Fibroblast of skin of back (primary cell): ENCODE data around the gene POLR3E.

Experiments
- DNase-seq: peaks from one replicate; pipeline ENCODE4 v3.0.0-alpha.2; 2013

Gene POLR3E

GRCh38 chr16:22317625-22318024 is 20.4 kb downstream of the POLR3E start:
- DNase-seq = no peak

- DNase-seq = peak; percentile 20
Observed at GRCh38 chr16:22318690-22319358, 21.6 kb downstream of the POLR3E start.

GRCh38 chr16:22320572-22321339 is 23.5 kb downstream of the POLR3E start:
- no peak for DNase-seq

GRCh38 chr16:22321340-22322001 is 24.3 kb downstream of the POLR3E start:
- DNase-seq = peak; percentile 54

- no peak for DNase-seq
Observed at GRCh38 chr16:22322021-22322471, 24.8 kb downstream of the POLR3E start.

- DNase-seq = no peak
Observed at GRCh38 chr16:22322741-22323140, 25.5 kb downstream of the POLR3E start.

- no peak for DNase-seq
Observed at GRCh38 chr16:22323173-22323958, 26.2 kb downstream of the POLR3E start.

- DNase-seq = no peak
Observed at GRCh38 chr16:22323959-22324786, 27.0 kb downstream of the POLR3E start.

GRCh38 chr16:22324787-22325597 is 27.8 kb downstream of the POLR3E start:
- no peak for DNase-seq

GRCh38 chr16:22325598-22326368 is 28.6 kb downstream of the POLR3E start:
- DNase-seq = no peak

- DNase-seq = no peak
Observed at GRCh38 chr16:22326369-22326652, 29.1 kb downstream of the POLR3E start.

GRCh38 chr16:22326771-22327445 is 29.7 kb downstream of the POLR3E start:
- no peak for DNase-seq

- DNase-seq = no peak
Observed at GRCh38 chr16:22327446-22327775, 30.2 kb downstream of the POLR3E start.

GRCh38 chr16:22328081-22328725 is 31.0 kb downstream of the POLR3E start:
- DNase-seq = no peak

- no peak for DNase-seq
Observed at GRCh38 chr16:22329199-22329695, 32.0 kb downstream of the POLR3E start.

- DNase-seq = no peak
Observed at GRCh38 chr16:22330326-22330725, 33.1 kb downstream of the POLR3E start.

- DNase-seq = no peak
Observed at GRCh38 chr16:22333457-22333994, 36.3 kb downstream of the POLR3E start.

GRCh38 chr16:22335668-22336246 is 38.5 kb downstream of the POLR3E start:
- DNase-seq = no peak
